OCI-LY1 (cell line): ENCODE data around the gene VWC2.

ENCODE experiments used
- EZH2 ChIP-seq: fragments of 200-600 bp; sonication (generic), shearing (Covaris generic); IDR thresholded peaks from 2 replicates; pipeline ENCODE4 v1.8.0; 2017; ENCODE audit warnings: borderline replicate concordance, mixed run types, mild to moderate bottlenecking, antibody characterized with exemption, low read length, moderate library complexity, mixed read lengths
- TF ChIP-seq, protein P1 (sequence below): fragments of 200-600 bp; sonication (generic), shearing (Covaris generic); IDR thresholded peaks from 2 replicates; pipeline ENCODE4 v1.5.1; 2017; ENCODE audit warnings: mild to moderate bottlenecking, antibody characterized with exemption, low read length, moderate library complexity, mixed read lengths

DNA sequence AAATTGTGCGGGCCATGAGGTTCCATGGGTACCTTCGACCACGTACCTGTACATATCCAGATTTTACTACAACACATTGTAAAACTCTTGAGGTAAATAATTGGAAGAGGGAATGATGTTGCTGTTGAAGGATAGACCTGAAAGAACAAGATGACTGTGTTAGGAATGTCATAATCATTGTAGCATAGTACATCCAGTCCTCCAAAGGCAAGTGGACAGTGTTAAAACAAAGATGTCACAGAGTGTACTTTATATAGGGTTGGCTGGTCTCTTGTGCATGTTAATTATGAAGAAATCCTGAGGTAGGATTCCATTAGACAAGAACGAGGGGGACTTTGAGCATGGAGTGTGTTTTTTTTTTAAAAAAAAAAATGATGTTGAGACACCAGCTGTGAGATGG, 30.4 kb downstream of the VWC2 start:
- TF ChIP-seq, protein P1, sequence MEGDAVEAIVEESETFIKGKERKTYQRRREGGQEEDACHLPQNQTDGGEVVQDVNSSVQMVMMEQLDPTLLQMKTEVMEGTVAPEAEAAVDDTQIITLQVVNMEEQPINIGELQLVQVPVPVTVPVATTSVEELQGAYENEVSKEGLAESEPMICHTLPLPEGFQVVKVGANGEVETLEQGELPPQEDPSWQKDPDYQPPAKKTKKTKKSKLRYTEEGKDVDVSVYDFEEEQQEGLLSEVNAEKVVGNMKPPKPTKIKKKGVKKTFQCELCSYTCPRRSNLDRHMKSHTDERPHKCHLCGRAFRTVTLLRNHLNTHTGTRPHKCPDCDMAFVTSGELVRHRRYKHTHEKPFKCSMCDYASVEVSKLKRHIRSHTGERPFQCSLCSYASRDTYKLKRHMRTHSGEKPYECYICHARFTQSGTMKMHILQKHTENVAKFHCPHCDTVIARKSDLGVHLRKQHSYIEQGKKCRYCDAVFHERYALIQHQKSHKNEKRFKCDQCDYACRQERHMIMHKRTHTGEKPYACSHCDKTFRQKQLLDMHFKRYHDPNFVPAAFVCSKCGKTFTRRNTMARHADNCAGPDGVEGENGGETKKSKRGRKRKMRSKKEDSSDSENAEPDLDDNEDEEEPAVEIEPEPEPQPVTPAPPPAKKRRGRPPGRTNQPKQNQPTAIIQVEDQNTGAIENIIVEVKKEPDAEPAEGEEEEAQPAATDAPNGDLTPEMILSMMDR: no peak
- TF ChIP-seq EZH2: no peak
